H9 (cell line): ENCODE results near the gene GCK. TPM values are rescaled to one million over a fixed set of nuclear protein-coding genes. Genes with fewer than 3 reads are reported as not detected.

Source experiments
- DNase-seq: peaks from one replicate; pipeline ENCODE4 v3.0.0-alpha.2; 2017
- H2AFZ ChIP-seq: one replicate; pipeline ENCODE4 v1.6.1; 2013; ENCODE audit warnings: mild to moderate bottlenecking, low read length, control low read depth, moderate library complexity
- H2AK5ac ChIP-seq: 2 replicates; pipeline ENCODE4 v1.6.1; 2013; ENCODE audit warnings: low read length, control low read depth, mixed read lengths; ENCODE audit not compliant: insufficient read length
- H2BK120ac ChIP-seq: one replicate; pipeline ENCODE4 v1.6.1; 2013; ENCODE audit warnings: low read depth, mild to moderate bottlenecking, low read length, control low read depth, inconsistent platforms; ENCODE audit not compliant: poor library complexity, severe bottlenecking
- H2BK12ac ChIP-seq: 2 replicates; pipeline ENCODE4 v1.6.1; 2013; ENCODE audit warnings: low read length, control low read depth, mixed read lengths, low read depth; ENCODE audit not compliant: insufficient read length
- H2BK15ac ChIP-seq: 2 replicates; pipeline ENCODE4 v1.6.1; 2013; ENCODE audit warnings: low read depth, low read length, control low read depth
- H2BK20ac ChIP-seq: one replicate; pipeline ENCODE4 v1.6.1; 2013; ENCODE audit warnings: low read depth, mild to moderate bottlenecking, low read length, control low read depth, inconsistent platforms; ENCODE audit not compliant: poor library complexity, severe bottlenecking
- H2BK5ac ChIP-seq: 2 replicates; pipeline ENCODE4 v1.6.1; 2013; ENCODE audit warnings: low read length, control low read depth, mixed read lengths; ENCODE audit not compliant: insufficient read length
- H3K14ac ChIP-seq: 2 replicates; pipeline ENCODE4 v1.6.1; 2013; ENCODE audit warnings: low read length, control low read depth; ENCODE audit not compliant: insufficient read depth
- H3K18ac ChIP-seq: 2 replicates; pipeline ENCODE4 v1.6.1; 2013; ENCODE audit warnings: low read depth, mild to moderate bottlenecking, mixed read lengths, low read length, control low read depth; ENCODE audit not compliant: insufficient read length
- H3K23ac ChIP-seq: 2 replicates; pipeline ENCODE4 v1.6.1; 2013; ENCODE audit warnings: low read length, control low read depth, mixed read lengths, low read depth; ENCODE audit not compliant: insufficient read length
- H3K23me2 ChIP-seq: 2 replicates; pipeline ENCODE4 v1.6.1; 2013; ENCODE audit warnings: low read depth, mild to moderate bottlenecking, mixed read lengths, low read length, control low read depth; ENCODE audit not compliant: insufficient read length, poor library complexity, severe bottlenecking
- H3K27ac ChIP-seq: 2 replicates; pipeline ENCODE4 v1.5.1; 2013; ENCODE audit warnings: low read length, control low read depth, mixed read lengths, low read depth; ENCODE audit not compliant: insufficient read length
- H3K27me3 ChIP-seq: 2 replicates; pipeline ENCODE4 v1.6.1; 2013; ENCODE audit warnings: low read length, control low read depth, inconsistent platforms; ENCODE audit not compliant: insufficient read depth
- H3K4ac ChIP-seq: 2 replicates; pipeline ENCODE4 v1.6.1; 2013; ENCODE audit warnings: low read depth, mild to moderate bottlenecking, control low read depth, inconsistent platforms, low read length, moderate library complexity
- H3K4me1 ChIP-seq: 2 replicates; pipeline ENCODE4 v1.6.1; 2013; ENCODE audit warnings: low read length, control low read depth, inconsistent platforms; ENCODE audit not compliant: insufficient read depth
- H3K4me2 ChIP-seq: 2 replicates; pipeline ENCODE4 v1.6.1; 2013; ENCODE audit warnings: low read length, control low read depth, mixed read lengths; ENCODE audit not compliant: insufficient read length, insufficient read depth
- H3K56ac ChIP-seq: 2 replicates; pipeline ENCODE4 v1.6.1; 2013; ENCODE audit warnings: low read depth, mild to moderate bottlenecking, mixed read lengths, low read length, control low read depth; ENCODE audit not compliant: insufficient read length
- H3K79me1 ChIP-seq: 2 replicates; pipeline ENCODE4 v1.6.1; 2013; ENCODE audit warnings: low read depth, mild to moderate bottlenecking, moderate library complexity, low read length, control low read depth, inconsistent platforms; ENCODE audit not compliant: insufficient read depth, poor library complexity, severe bottlenecking
- H3K79me2 ChIP-seq: 2 replicates; pipeline ENCODE4 v1.6.1; 2013; ENCODE audit warnings: low read length, control low read depth, inconsistent platforms; ENCODE audit not compliant: insufficient read depth
- H3K9ac ChIP-seq: 2 replicates; pipeline ENCODE4 v1.6.1; 2013; ENCODE audit warnings: low read length, control low read depth, mixed read lengths; ENCODE audit not compliant: insufficient read length; ENCODE audit errors: extremely low read depth
- H3K9me3 ChIP-seq: one replicate; pipeline ENCODE4 v1.6.1; 2013; ENCODE audit warnings: low read depth, low read length, inconsistent platforms; ENCODE audit not compliant: control insufficient read depth
- H3T11ph ChIP-seq: one replicate; pipeline ENCODE4 v1.6.1; 2013; ENCODE audit warnings: mild to moderate bottlenecking, low read length, control low read depth, inconsistent platforms
- H4K20me1 ChIP-seq: one replicate; pipeline ENCODE4 v1.6.1; 2013; ENCODE audit not compliant: control insufficient read depth, insufficient read length, insufficient read depth
- H4K5ac ChIP-seq: 2 replicates; pipeline ENCODE4 v1.6.1; 2013; ENCODE audit warnings: low read depth, mild to moderate bottlenecking, mixed read lengths, low read length, control low read depth; ENCODE audit not compliant: insufficient read length
- H4K8ac ChIP-seq: replicated peaks from 2 replicates; pipeline ENCODE4 v1.6.1; 2013; ENCODE audit warnings: low read length, control low read depth, mixed read lengths, low read depth; ENCODE audit not compliant: insufficient read length
- H4K91ac ChIP-seq: 2 replicates; pipeline ENCODE4 v1.6.1; 2013; ENCODE audit warnings: low read depth, mild to moderate bottlenecking, moderate library complexity, mixed read lengths, low read length, control low read depth; ENCODE audit not compliant: insufficient read length
- H3K27ac Mint-ChIP-seq, 3 experiments: 2 replicates in 2 of 3; 3 replicates in 1 of 3; pipeline ENCODE4 v1.8.0; 2020 to 2021; ENCODE audit warnings: mixed read lengths in 3 of 3, mild to moderate bottlenecking in 1 of 3, moderate library complexity in 1 of 3
- H3K27me3 Mint-ChIP-seq: 2 replicates; pipeline ENCODE4 v1.8.0; 2021; ENCODE audit warnings: low read depth, mild to moderate bottlenecking, moderate library complexity, mixed read lengths
- H3K36me3 Mint-ChIP-seq, 3 experiments: 2 replicates in 2 of 3; 3 replicates in 1 of 3; pipeline ENCODE4 v1.8.0; 2020 to 2021; ENCODE audit warnings: low read depth in 3 of 3, mixed read lengths in 3 of 3; ENCODE audit not compliant: insufficient read depth in 1 of 3
- H3K4me1 Mint-ChIP-seq, 2 experiments: 2 replicates each; pipeline ENCODE4 v1.8.0; 2020; ENCODE audit warnings: mixed read lengths in 2 of 2
- H3K4me3 Mint-ChIP-seq, 2 experiments: 2 replicates in 1 of 2; 3 replicates in 1 of 2; pipeline ENCODE4 v1.8.0; 2020 to 2021; ENCODE audit warnings: mild to moderate bottlenecking in 2 of 2, mixed read lengths in 2 of 2, moderate library complexity in 1 of 2
- H3K9me3 Mint-ChIP-seq, 2 experiments: 2 replicates in 1 of 2; 3 replicates in 1 of 2; pipeline ENCODE4 v1.8.0; 2020; ENCODE audit warnings: mild to moderate bottlenecking in 2 of 2, mixed read lengths in 2 of 2, moderate library complexity in 1 of 2
- CTCF ChIP-seq: fragments of 200-600 bp; sonication (generic); conservative IDR thresholded peaks from 3 replicates; pipeline ENCODE4 v1.8.0; 2021; ENCODE audit warnings: antibody characterized with exemption, mild to moderate bottlenecking
- WGBS: extraction: QIAGEN DNeasy Blood & Tissue Kit; methylation state at CpG from one replicate; pipeline ENCODE4 v1.1.7; 2013; ENCODE audit warnings: missing lambda C conversion rate, low lambda C conversion rate, mixed read lengths; ENCODE audit not compliant: insufficient read length; ENCODE audit errors: extremely low coverage; 5-methylcytosine and 5-hydroxymethylcytosine counted together
- total RNA-seq: library from RNA; stranded (reverse); gene quantifications from 2 replicates; pipeline ENCODE4 v1.2.1, GENCODE V29; 2021

Gene GCK
- total RNA-seq, 1 experiment from 2014 or later: 0.98 TPM

- no peak overlapping the region for H2BK15ac ChIP-seq
- no peak overlapping the region for H2BK20ac ChIP-seq
- no peaks in the 10 kb centered on the region for H3K79me1 ChIP-seq
- no peak overlapping the region for H3K56ac ChIP-seq
- no peak overlapping the region for H4K91ac ChIP-seq
- H3K4me1 ChIP-seq: no peaks in the 10 kb centered on the region
- H2AK5ac ChIP-seq: no peak overlapping the region
- no peak overlapping the region for H2AFZ ChIP-seq
- DNase-seq: no peak
- H3K4ac ChIP-seq: no peak overlapping the region
- no peak overlapping the region for H2BK5ac ChIP-seq
- no peaks in the 10 kb centered on the region for H3K79me2 ChIP-seq
- no peak overlapping the region for H3K4me2 ChIP-seq
- no peak overlapping the region for H4K8ac ChIP-seq
- WGBS: no CpG with 5 or more reads among the region's 22 CpGs
- H3K36me3 Mint-ChIP-seq: no peaks in the 10 kb centered on the region
- H3K23ac ChIP-seq: no peak overlapping the region
- H2BK120ac ChIP-seq: no peak overlapping the region
- no peak overlapping the region for H3K18ac ChIP-seq
- peaks cover 8% of the 10 kb centered on the region for H3K27me3 Mint-ChIP-seq
- H3K9ac ChIP-seq: no peak overlapping the region
- no peak overlapping the region for H3K27ac ChIP-seq
- H3K23me2 ChIP-seq: no peaks in the 10 kb centered on the region
- no peaks in the 10 kb centered on the region for H3K9me3 Mint-ChIP-seq
- H4K5ac ChIP-seq: no peak overlapping the region
- peak; percentile 29; the same call in 2 of the 3 replicates for TF ChIP-seq CTCF
- peaks cover 3 to 7% of the 10 kb centered on the region in 2 experiments; a peak in 2 of 4 replicates for H3K4me1 Mint-ChIP-seq
- no peaks in the 10 kb centered on the region for H3K27me3 ChIP-seq
- H4K20me1 ChIP-seq: no peaks in the 10 kb centered on the region
- H2BK12ac ChIP-seq: no peak overlapping the region
- no peak overlapping the region for H3K27ac Mint-ChIP-seq
- no peaks in the 10 kb centered on the region for H3K9me3 ChIP-seq
- H3K4me3 Mint-ChIP-seq: no peak overlapping the region
- H3T11ph ChIP-seq: no peak overlapping the region
- no peak overlapping the region for H3K14ac ChIP-seq
Measured at GRCh38 chr7:44152971-44153947, 36.0 kb downstream of the GCK start.
